H9 (cell line): ENCODE results near the gene SLC39A8. TPM values are rescaled to one million over a fixed set of nuclear protein-coding genes. Genes with fewer than 3 reads are reported as not detected.

Experiments
- DNase-seq: peaks from one replicate; pipeline ENCODE4 v3.0.0-alpha.2; 2017
- H2AFZ ChIP-seq: one replicate; pipeline ENCODE4 v1.6.1; 2013; ENCODE audit warnings: mild to moderate bottlenecking, low read length, control low read depth, moderate library complexity
- H2AK5ac ChIP-seq: 2 replicates; pipeline ENCODE4 v1.6.1; 2013; ENCODE audit warnings: low read length, control low read depth, mixed read lengths; ENCODE audit not compliant: insufficient read length
- H2BK120ac ChIP-seq: one replicate; pipeline ENCODE4 v1.6.1; 2013; ENCODE audit warnings: low read depth, mild to moderate bottlenecking, low read length, control low read depth, inconsistent platforms; ENCODE audit not compliant: poor library complexity, severe bottlenecking
- H2BK12ac ChIP-seq: 2 replicates; pipeline ENCODE4 v1.6.1; 2013; ENCODE audit warnings: low read length, control low read depth, mixed read lengths, low read depth; ENCODE audit not compliant: insufficient read length
- H2BK15ac ChIP-seq: 2 replicates; pipeline ENCODE4 v1.6.1; 2013; ENCODE audit warnings: low read depth, low read length, control low read depth
- H2BK20ac ChIP-seq: one replicate; pipeline ENCODE4 v1.6.1; 2013; ENCODE audit warnings: low read depth, mild to moderate bottlenecking, low read length, control low read depth, inconsistent platforms; ENCODE audit not compliant: poor library complexity, severe bottlenecking
- H2BK5ac ChIP-seq: 2 replicates; pipeline ENCODE4 v1.6.1; 2013; ENCODE audit warnings: low read length, control low read depth, mixed read lengths; ENCODE audit not compliant: insufficient read length
- H3K14ac ChIP-seq: 2 replicates; pipeline ENCODE4 v1.6.1; 2013; ENCODE audit warnings: low read length, control low read depth; ENCODE audit not compliant: insufficient read depth
- H3K18ac ChIP-seq: 2 replicates; pipeline ENCODE4 v1.6.1; 2013; ENCODE audit warnings: low read depth, mild to moderate bottlenecking, mixed read lengths, low read length, control low read depth; ENCODE audit not compliant: insufficient read length
- H3K23ac ChIP-seq: 2 replicates; pipeline ENCODE4 v1.6.1; 2013; ENCODE audit warnings: low read length, control low read depth, mixed read lengths, low read depth; ENCODE audit not compliant: insufficient read length
- H3K23me2 ChIP-seq: 2 replicates; pipeline ENCODE4 v1.6.1; 2013; ENCODE audit warnings: low read depth, mild to moderate bottlenecking, mixed read lengths, low read length, control low read depth; ENCODE audit not compliant: insufficient read length, poor library complexity, severe bottlenecking
- H3K27ac ChIP-seq: 2 replicates; pipeline ENCODE4 v1.5.1; 2013; ENCODE audit warnings: low read length, control low read depth, mixed read lengths, low read depth; ENCODE audit not compliant: insufficient read length
- H3K27me3 ChIP-seq: 2 replicates; pipeline ENCODE4 v1.6.1; 2013; ENCODE audit warnings: low read length, control low read depth, inconsistent platforms; ENCODE audit not compliant: insufficient read depth
- H3K4ac ChIP-seq: 2 replicates; pipeline ENCODE4 v1.6.1; 2013; ENCODE audit warnings: low read depth, mild to moderate bottlenecking, control low read depth, inconsistent platforms, low read length, moderate library complexity
- H3K4me1 ChIP-seq: 2 replicates; pipeline ENCODE4 v1.6.1; 2013; ENCODE audit warnings: low read length, control low read depth, inconsistent platforms; ENCODE audit not compliant: insufficient read depth
- H3K4me2 ChIP-seq: 2 replicates; pipeline ENCODE4 v1.6.1; 2013; ENCODE audit warnings: low read length, control low read depth, mixed read lengths; ENCODE audit not compliant: insufficient read length, insufficient read depth
- H3K56ac ChIP-seq: 2 replicates; pipeline ENCODE4 v1.6.1; 2013; ENCODE audit warnings: low read depth, mild to moderate bottlenecking, mixed read lengths, low read length, control low read depth; ENCODE audit not compliant: insufficient read length
- H3K79me1 ChIP-seq: 2 replicates; pipeline ENCODE4 v1.6.1; 2013; ENCODE audit warnings: low read depth, mild to moderate bottlenecking, moderate library complexity, low read length, control low read depth, inconsistent platforms; ENCODE audit not compliant: insufficient read depth, poor library complexity, severe bottlenecking
- H3K79me2 ChIP-seq: 2 replicates; pipeline ENCODE4 v1.6.1; 2013; ENCODE audit warnings: low read length, control low read depth, inconsistent platforms; ENCODE audit not compliant: insufficient read depth
- H3K9ac ChIP-seq: 2 replicates; pipeline ENCODE4 v1.6.1; 2013; ENCODE audit warnings: low read length, control low read depth, mixed read lengths; ENCODE audit not compliant: insufficient read length; ENCODE audit errors: extremely low read depth
- H3K9me3 ChIP-seq: one replicate; pipeline ENCODE4 v1.6.1; 2013; ENCODE audit warnings: low read depth, low read length, inconsistent platforms; ENCODE audit not compliant: control insufficient read depth
- H3T11ph ChIP-seq: one replicate; pipeline ENCODE4 v1.6.1; 2013; ENCODE audit warnings: mild to moderate bottlenecking, low read length, control low read depth, inconsistent platforms
- H4K20me1 ChIP-seq: one replicate; pipeline ENCODE4 v1.6.1; 2013; ENCODE audit not compliant: control insufficient read depth, insufficient read length, insufficient read depth
- H4K5ac ChIP-seq: 2 replicates; pipeline ENCODE4 v1.6.1; 2013; ENCODE audit warnings: low read depth, mild to moderate bottlenecking, mixed read lengths, low read length, control low read depth; ENCODE audit not compliant: insufficient read length
- H4K8ac ChIP-seq: replicated peaks from 2 replicates; pipeline ENCODE4 v1.6.1; 2013; ENCODE audit warnings: low read length, control low read depth, mixed read lengths, low read depth; ENCODE audit not compliant: insufficient read length
- H4K91ac ChIP-seq: 2 replicates; pipeline ENCODE4 v1.6.1; 2013; ENCODE audit warnings: low read depth, mild to moderate bottlenecking, moderate library complexity, mixed read lengths, low read length, control low read depth; ENCODE audit not compliant: insufficient read length
- H3K27ac Mint-ChIP-seq, 3 experiments: 2 replicates in 2 of 3; 3 replicates in 1 of 3; pipeline ENCODE4 v1.8.0; 2020 to 2021; ENCODE audit warnings: mixed read lengths in 3 of 3, mild to moderate bottlenecking in 1 of 3, moderate library complexity in 1 of 3
- H3K27me3 Mint-ChIP-seq: 2 replicates; pipeline ENCODE4 v1.8.0; 2021; ENCODE audit warnings: low read depth, mild to moderate bottlenecking, moderate library complexity, mixed read lengths
- H3K36me3 Mint-ChIP-seq, 3 experiments: 2 replicates in 2 of 3; 3 replicates in 1 of 3; pipeline ENCODE4 v1.8.0; 2020 to 2021; ENCODE audit warnings: low read depth in 3 of 3, mixed read lengths in 3 of 3; ENCODE audit not compliant: insufficient read depth in 1 of 3
- H3K4me1 Mint-ChIP-seq, 2 experiments: 2 replicates each; pipeline ENCODE4 v1.8.0; 2020; ENCODE audit warnings: mixed read lengths in 2 of 2
- H3K4me3 Mint-ChIP-seq, 2 experiments: 2 replicates in 1 of 2; 3 replicates in 1 of 2; pipeline ENCODE4 v1.8.0; 2020 to 2021; ENCODE audit warnings: mild to moderate bottlenecking in 2 of 2, mixed read lengths in 2 of 2, moderate library complexity in 1 of 2
- H3K9me3 Mint-ChIP-seq, 2 experiments: 2 replicates in 1 of 2; 3 replicates in 1 of 2; pipeline ENCODE4 v1.8.0; 2020; ENCODE audit warnings: mild to moderate bottlenecking in 2 of 2, mixed read lengths in 2 of 2, moderate library complexity in 1 of 2
- WGBS: extraction: QIAGEN DNeasy Blood & Tissue Kit; methylation state at CpG from one replicate; pipeline ENCODE4 v1.1.7; 2013; ENCODE audit warnings: missing lambda C conversion rate, low lambda C conversion rate, mixed read lengths; ENCODE audit not compliant: insufficient read length; ENCODE audit errors: extremely low coverage; 5-methylcytosine and 5-hydroxymethylcytosine counted together
- total RNA-seq: library from RNA; stranded (reverse); gene quantifications from 2 replicates; pipeline ENCODE4 v1.2.1, GENCODE V29; 2021
- TF ChIP-seq, protein P1 (sequence below): fragments of 200-600 bp; sonication (generic); conservative IDR thresholded peaks from 3 replicates; pipeline ENCODE4 v1.8.0; 2021; ENCODE audit warnings: antibody characterized with exemption, mild to moderate bottlenecking

The SLC39A8 gene
- total RNA-seq, 1 experiment from 2014 or later = 11.0 TPM

DNA sequence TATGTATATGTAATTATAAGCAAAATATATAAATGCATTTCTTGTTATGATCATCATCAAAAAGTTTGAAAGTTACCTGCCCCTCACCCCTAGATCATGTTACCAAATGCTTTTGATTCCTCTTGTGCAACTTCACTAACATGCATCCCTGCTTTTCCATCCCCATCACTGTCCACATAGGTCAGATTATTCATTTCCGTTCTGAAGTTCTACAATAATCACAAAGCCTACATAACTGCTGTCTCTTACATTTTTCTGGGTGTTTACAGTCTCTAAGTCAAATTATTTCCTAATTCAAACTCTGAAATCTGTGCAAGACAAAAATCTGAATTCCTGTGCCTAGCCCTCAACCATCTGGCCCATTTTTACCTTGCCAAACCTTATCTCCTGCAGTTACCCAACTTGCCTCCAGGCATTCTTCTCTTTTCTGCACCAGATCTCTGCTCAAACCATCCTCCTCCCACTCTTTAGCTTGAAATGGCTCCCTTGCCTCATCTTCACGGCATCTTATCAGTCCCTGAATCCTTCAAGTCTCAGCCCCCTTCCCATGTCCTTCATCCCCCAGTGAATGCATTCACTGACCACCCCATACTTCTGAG is 42.4 kb upstream of the SLC39A8 start:
- H3K4me1 ChIP-seq = peaks cover 5% of the 10 kb centered on the region; the same call in 1 of the 2 replicates
- H3T11ph ChIP-seq = no peak overlapping the region
- no peak overlapping the region for H3K14ac ChIP-seq
- H3K9ac ChIP-seq = no peak overlapping the region
- no peaks in the 10 kb centered on the region for H3K27me3 Mint-ChIP-seq
- H2BK5ac ChIP-seq = no peak overlapping the region
- no peaks in the 10 kb centered on the region for H3K79me1 ChIP-seq
- no peak for DNase-seq
- no peak overlapping the region for H2BK15ac ChIP-seq
- TF ChIP-seq, protein P1, sequence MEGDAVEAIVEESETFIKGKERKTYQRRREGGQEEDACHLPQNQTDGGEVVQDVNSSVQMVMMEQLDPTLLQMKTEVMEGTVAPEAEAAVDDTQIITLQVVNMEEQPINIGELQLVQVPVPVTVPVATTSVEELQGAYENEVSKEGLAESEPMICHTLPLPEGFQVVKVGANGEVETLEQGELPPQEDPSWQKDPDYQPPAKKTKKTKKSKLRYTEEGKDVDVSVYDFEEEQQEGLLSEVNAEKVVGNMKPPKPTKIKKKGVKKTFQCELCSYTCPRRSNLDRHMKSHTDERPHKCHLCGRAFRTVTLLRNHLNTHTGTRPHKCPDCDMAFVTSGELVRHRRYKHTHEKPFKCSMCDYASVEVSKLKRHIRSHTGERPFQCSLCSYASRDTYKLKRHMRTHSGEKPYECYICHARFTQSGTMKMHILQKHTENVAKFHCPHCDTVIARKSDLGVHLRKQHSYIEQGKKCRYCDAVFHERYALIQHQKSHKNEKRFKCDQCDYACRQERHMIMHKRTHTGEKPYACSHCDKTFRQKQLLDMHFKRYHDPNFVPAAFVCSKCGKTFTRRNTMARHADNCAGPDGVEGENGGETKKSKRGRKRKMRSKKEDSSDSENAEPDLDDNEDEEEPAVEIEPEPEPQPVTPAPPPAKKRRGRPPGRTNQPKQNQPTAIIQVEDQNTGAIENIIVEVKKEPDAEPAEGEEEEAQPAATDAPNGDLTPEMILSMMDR = no peak
- H3K23ac ChIP-seq = no peak overlapping the region
- no peak overlapping the region for H3K27ac ChIP-seq
- H3K18ac ChIP-seq = no peak overlapping the region
- H2AK5ac ChIP-seq = no peak overlapping the region
- H3K36me3 Mint-ChIP-seq = no peaks in the 10 kb centered on the region; a peak in 1 of 7 replicates
- no peaks in the 10 kb centered on the region for H3K9me3 Mint-ChIP-seq
- H4K20me1 ChIP-seq = no peaks in the 10 kb centered on the region
- no peaks in the 10 kb centered on the region for H3K9me3 ChIP-seq
- WGBS = no CpG with 5 or more reads among the region's 2 CpGs
- H3K56ac ChIP-seq = no peak overlapping the region
- no peak overlapping the region for H4K91ac ChIP-seq
- H2BK20ac ChIP-seq = no peak overlapping the region
- H3K79me2 ChIP-seq = no peaks in the 10 kb centered on the region
- H4K8ac ChIP-seq = no peak overlapping the region
- no peak overlapping the region for H3K4me3 Mint-ChIP-seq
- no peak overlapping the region; a peak in 1 of 7 replicates for H3K27ac Mint-ChIP-seq
- no peak overlapping the region for H3K4ac ChIP-seq
- H2AFZ ChIP-seq = no peak overlapping the region
- H3K23me2 ChIP-seq = no peaks in the 10 kb centered on the region
- H4K5ac ChIP-seq = no peak overlapping the region
- no peak overlapping the region for H3K4me2 ChIP-seq
- H2BK120ac ChIP-seq = no peak overlapping the region
- H3K4me1 Mint-ChIP-seq = peaks cover 21 to 26% of the 10 kb centered on the region in 2 experiments
- H3K27me3 ChIP-seq = no peaks in the 10 kb centered on the region
- no peak overlapping the region for H2BK12ac ChIP-seq
